ENCODE results near the gene AGAP2. TPM values are rescaled to one million over a fixed set of nuclear protein-coding genes. Genes with fewer than 3 reads are reported as not detected.

Gene AGAP2
- total and polyA plus RNA-seq, 2 of the 8 experiments (the other 6 are each of a cell fraction or from before 2014, with no cell fraction given), result 1.5 TPM

DNA sequence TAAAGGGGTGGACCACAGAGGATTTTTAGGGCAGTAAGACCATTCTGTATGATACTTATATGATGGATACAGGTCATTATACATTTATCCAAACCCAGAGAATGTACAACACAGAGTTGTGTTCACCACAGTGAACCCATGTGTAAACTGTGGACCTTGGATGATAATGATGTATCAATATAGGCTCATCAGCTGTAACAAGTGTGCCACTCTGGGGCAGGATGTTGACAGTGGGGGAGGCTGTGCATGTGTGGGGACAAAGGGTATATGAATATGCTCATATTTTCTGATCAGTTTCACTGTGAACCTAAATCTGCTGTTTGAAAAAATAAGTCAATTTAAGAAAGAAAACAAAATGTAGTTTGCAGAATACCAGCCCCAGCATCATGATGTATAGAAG is 58.8 kb downstream of the AGAP2 start:
- Histone ChIP-seq H3K9ac (replicated peaks in 1 of 4; ENCODE audit: extremely low read depth in 1 of 4, low read depth in 3 of 4, low read length in 3 of 4) (no peak overlapping the region), H2BK5ac (ENCODE audit: low read depth, low read length) (no peak overlapping the region), H3K14ac (ENCODE audit: insufficient read length) (no peak overlapping the region), H2BK20ac (ENCODE audit: low read length) (no peak overlapping the region), H3K9me3 (ENCODE audit: insufficient read depth in 2 of 2, low read depth in 1 of 2, low read length in 1 of 2) (peaks cover 3 to 5% of the 10 kb centered on the region in 2 experiments; a peak in 2 of 4 replicates), H3K23me2 (ENCODE audit: low read depth, low read length) (no peaks in the 10 kb centered on the region), H4K5ac (ENCODE audit: insufficient read length, low read depth, low read length) (no peak overlapping the region), H3K4ac (replicated peaks; ENCODE audit: insufficient read length, low read depth, low read length) (no peak overlapping the region), H3K4me3 (ENCODE audit: extremely low read depth in 1 of 4, insufficient read depth in 2 of 4, low read depth in 3 of 4, low read length in 4 of 4) (no peak overlapping the region), H2AFZ (ENCODE audit: low read length) (no peak overlapping the region), H3K79me1 (ENCODE audit: low read depth, low read length) (no peaks in the 10 kb centered on the region), H3K27ac (ENCODE audit: low read depth, low read length) (no peak overlapping the region), H3K56ac (replicated peaks; ENCODE audit: insufficient read length, low read depth, low read length) (no peak overlapping the region), H3K36me3 (ENCODE audit: control insufficient read depth in 2 of 4, insufficient read depth in 4 of 4, low read length in 3 of 4) (no peaks in the 10 kb centered on the region), H3K23ac (ENCODE audit: insufficient read length) (no peak overlapping the region), H2AK5ac (ENCODE audit: low read depth, low read length) (no peak overlapping the region), H3K27me3 (replicated peaks in 1 of 4; ENCODE audit: control insufficient read depth in 3 of 4, extremely low read depth in 1 of 4, insufficient read depth in 3 of 4, low read length in 3 of 4) (no peaks in the 10 kb centered on the region), H4K8ac (ENCODE audit: extremely low read depth, insufficient read depth, low read length) (no peak overlapping the region), H4K91ac (replicated peaks; ENCODE audit: insufficient read length, low read length) (no peak overlapping the region), H3K79me2 (ENCODE audit: control insufficient read depth in 1 of 2, insufficient read depth in 2 of 2, low read length in 2 of 2) (no peaks in the 10 kb centered on the region), H2BK15ac (ENCODE audit: low read length) (no peak overlapping the region), H3K4me1 (replicated peaks in 1 of 4; ENCODE audit: control insufficient read depth in 3 of 4, insufficient read depth in 4 of 4, low read length in 3 of 4) (no peaks in the 10 kb centered on the region), H2BK12ac (ENCODE audit: low read depth, low read length) (no peak overlapping the region), H3K4me2 (ENCODE audit: insufficient read depth in 1 of 2, low read depth in 2 of 2, low read length in 2 of 2) (no peak overlapping the region), H3K18ac (ENCODE audit: extremely low read depth, low read length) (no peak overlapping the region), H2BK120ac (replicated peaks; ENCODE audit: low read depth, low read length) (no peak overlapping the region), H4K20me1 (replicated peaks in 1 of 2; ENCODE audit: control insufficient read depth in 1 of 2, insufficient read depth in 2 of 2, low read length in 2 of 2) (no peaks in the 10 kb centered on the region)
- ChIA-PET CTCF (ENCODE audit: partially characterized antibody) (interaction anchor here (1.5 kb wide), 1 partner anchor 14 kb away, joined by 3 read pairs; the partner anchor contains the start of gene OS9), POLR2A (ENCODE audit: partially characterized antibody) (no interaction called here)
- FAIRE-seq, result no peak
- no peak for DNase-seq (ENCODE audit: low read depth in 1 of 2, low spot score in 2 of 2)
- TF ChIP-seq BCL11A (IDR thresholded peaks at IDR 0.05; ENCODE audit: low read depth in 2 of 2, low read length in 2 of 2), result no peak
- TF ChIP-seq SP4 (IDR thresholded peaks at IDR 0.05; ENCODE audit: low read length), result no peak
